GM18951 (cell line): ENCODE measurements around the gene ATP8A2.

ENCODE experiments used
- POLR2A ChIP-seq: IDR thresholded peaks from 4 replicates; pipeline ENCODE4 v1.6.1; 2011; ENCODE audit warnings: mild to moderate bottlenecking; ENCODE audit not compliant: insufficient read length, insufficient read depth; ENCODE audit errors: extremely low read depth
- in situ Hi-C: fragments of 300-500 bp; cut with MboI; formaldehyde crosslinking; loops from one replicate; pipeline ENCODE4 v1.12.0; 2022; ENCODE audit warnings: low sequenced_read_pairs, mixed read lengths, inconsistent platforms; ENCODE audit not compliant: unreplicated experiment

ATP8A2 gene

GRCh38 chr13:25659091-25659795 lies 287.5 kb downstream of the ATP8A2 start:
- TF ChIP-seq POLR2A: no peak
- in situ Hi-C loops: no loop called here

DNA sequence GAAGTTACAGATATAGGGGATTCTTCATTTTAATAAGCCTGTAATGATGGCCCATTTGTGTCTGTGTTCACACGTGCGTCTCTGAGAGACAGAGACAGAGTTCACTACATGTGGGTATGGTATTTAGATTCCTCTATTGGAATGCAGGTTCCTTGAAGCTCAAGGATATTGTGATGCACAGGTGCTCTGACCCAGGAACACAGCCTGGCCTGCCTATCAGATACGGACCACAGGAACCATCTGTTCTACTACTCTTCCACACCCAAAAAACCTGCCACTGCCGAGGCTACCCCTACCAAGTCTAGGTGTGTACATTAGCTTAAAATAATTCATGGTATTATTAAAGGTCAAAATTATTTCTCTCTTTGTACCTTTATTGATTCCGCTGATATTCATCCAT lies 289.2 kb downstream of the ATP8A2 start:
- in situ Hi-C loops: no loop called here
- no peak for TF ChIP-seq POLR2A

DNA sequence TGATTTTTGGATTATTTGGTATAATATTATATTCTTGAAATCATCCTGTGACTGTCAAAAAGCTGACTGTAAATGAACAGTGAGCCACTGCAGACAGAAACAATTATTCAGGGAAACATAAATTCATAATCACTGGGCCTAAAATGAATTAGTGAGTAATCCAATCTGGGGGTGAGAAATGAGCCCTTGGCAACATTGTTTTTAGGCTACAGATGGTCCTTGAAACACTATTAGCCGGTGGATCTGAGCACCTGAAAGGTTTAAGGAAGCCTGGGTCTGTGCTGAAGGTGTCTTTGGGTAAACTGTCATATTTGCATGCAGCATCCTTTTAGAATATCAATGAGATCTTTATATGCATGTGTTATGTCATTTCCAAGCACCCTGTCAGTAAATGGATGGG lies 290.7 kb downstream of the ATP8A2 start:
- no peak for TF ChIP-seq POLR2A
- in situ Hi-C loops: no loop called here

GRCh38 chr13:25668345-25668744 lies 296.6 kb downstream of the ATP8A2 start:
- in situ Hi-C loops: no loop called here
- no peak for TF ChIP-seq POLR2A

GRCh38 chr13:25673711-25674110 lies 301.9 kb downstream of the ATP8A2 start:
- in situ Hi-C loops: no loop called here
- no peak for TF ChIP-seq POLR2A

DNA sequence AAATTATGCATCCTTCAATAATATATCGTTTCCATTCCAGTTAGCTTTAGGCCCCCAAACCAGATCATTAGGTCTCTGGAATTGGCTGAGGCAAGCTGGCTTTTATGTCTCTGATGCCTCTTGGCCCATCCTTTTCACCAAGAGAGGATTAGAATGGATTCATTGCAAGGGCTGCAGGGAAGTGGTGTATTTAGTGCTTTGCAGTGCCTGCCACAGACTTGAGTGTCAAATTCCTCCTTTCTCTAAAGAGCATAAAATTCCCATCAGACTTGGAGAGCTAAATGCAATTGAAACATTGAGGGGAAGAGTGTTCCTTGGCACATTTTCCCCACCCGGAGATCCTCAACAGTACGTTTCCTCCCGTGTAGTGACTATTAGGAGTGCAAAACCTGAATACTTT lies 302.6 kb downstream of the ATP8A2 start:
- TF ChIP-seq POLR2A: no peak
- in situ Hi-C loops: no loop called here

- in situ Hi-C loops: no loop called here
These were observed 303.3 kb downstream of the ATP8A2 start for GRCh38 chr13:25675060-25675459.

GRCh38 chr13:25677956-25678355 lies 306.2 kb downstream of the ATP8A2 start:
- in situ Hi-C loops: no loop called here
- no peak for TF ChIP-seq POLR2A

More at GRCh38 chr13:25675060-25675459, 303.3 kb downstream of the ATP8A2 start:
- TF ChIP-seq POLR2A: no peak

DNA sequence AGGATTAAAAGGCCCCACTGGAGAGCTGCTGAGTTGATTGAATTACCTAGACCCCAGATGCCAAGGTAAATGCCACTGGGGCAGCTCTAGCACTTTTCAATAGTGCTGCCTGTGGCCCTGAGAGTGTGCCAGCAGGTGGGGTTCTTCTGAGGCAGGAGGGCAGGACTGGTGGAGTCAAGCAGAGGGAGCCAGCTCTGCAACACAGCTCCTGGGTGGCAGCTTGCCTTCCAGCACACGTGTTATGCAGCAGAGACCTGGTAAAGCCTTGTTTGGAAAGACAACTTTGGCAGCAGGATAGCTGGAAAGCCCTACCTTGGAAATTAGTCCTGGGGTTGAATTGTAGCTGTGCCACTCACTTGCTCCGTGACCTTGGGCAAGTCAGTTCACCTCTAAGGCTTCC lies 306.6 kb downstream of the ATP8A2 start:
- TF ChIP-seq POLR2A: no peak
- in situ Hi-C loops: no loop called here

DNA sequence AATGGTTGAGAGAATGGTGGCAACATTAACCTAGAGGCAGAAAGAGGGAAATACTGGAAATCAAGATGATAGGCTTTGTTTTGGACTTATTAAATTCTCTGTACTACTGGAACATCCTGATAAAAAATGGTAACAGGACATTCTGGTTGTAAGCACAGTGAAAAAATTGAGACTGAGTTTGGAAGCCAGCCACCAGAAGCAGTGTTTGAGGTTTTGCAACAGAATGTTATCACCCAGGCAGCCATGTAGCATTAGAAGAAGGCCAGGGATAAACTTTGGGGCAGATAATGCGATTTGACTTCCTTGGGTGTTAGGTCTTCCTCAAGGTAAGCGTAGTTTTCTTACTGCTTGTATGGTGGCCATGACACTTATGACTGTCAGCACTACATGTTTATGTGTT lies 307.4 kb downstream of the ATP8A2 start:
- in situ Hi-C loops: no loop called here
- TF ChIP-seq POLR2A: no peak

GRCh38 chr13:25679936-25680335 lies 308.2 kb downstream of the ATP8A2 start:
- in situ Hi-C loops: no loop called here

GRCh38 chr13:25682276-25682675 lies 310.5 kb downstream of the ATP8A2 start:
- TF ChIP-seq POLR2A: no peak
- in situ Hi-C loops: no loop called here

More at GRCh38 chr13:25679936-25680335, 308.2 kb downstream of the ATP8A2 start:
- no peak for TF ChIP-seq POLR2A

DNA sequence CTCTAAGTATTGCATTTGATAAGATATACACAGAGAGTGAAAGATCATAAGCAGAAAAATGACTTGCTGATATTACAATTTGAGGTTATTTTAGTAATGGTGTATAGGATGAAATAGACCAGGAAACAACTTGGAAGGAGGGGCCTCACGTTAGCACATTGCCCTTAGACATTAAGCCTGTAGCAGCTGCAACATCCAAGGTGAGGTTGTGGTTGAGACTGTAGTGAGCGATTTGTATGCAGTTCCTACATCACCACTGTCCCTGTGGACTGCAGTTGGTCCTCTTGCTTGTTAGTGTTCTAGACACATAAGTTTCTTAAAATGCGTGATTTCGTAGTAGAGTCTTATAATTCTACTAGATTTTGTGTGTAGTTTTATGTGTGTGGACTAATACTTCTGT lies 311.3 kb downstream of the ATP8A2 start:
- TF ChIP-seq POLR2A: no peak

DNA sequence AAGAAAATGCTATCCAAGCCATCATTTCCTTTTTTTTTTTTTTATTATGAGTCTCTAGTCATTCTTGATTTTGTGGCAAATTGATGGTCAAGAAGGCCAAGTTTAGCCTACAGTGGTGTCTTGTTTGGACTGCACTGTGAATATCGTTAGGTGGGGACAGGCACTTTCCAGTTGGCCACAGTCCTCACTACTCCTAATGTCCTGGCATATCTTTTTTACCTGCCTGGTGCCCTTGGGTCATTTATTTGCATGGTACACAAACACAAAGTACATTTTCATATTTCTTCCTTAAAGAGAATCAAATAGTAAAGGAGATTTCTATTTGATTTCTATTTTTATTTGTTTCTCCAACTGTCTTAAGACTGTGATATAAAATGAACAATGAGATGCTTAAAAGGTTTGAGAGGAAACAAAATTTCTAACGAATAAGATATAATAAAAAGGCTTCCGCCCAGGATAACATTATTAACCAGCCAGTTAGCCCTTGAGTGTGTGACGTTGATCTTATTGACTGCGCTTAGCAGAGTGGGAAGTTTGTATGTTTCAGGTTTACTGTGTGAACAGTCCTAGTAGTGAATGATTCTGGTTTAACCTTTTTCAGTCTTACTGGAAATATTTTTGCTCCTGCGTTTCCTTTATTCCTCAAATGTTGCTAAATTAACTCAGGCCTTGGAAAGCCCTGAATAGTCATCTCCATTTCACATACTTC lies 312.0 kb downstream of the ATP8A2 start:
- in situ Hi-C loops: no loop called here
- no peak for TF ChIP-seq POLR2A

More for the DNA sequence above, 311.3 kb downstream of the ATP8A2 start:
- in situ Hi-C loops: no loop called here
